CD4-positive, alpha-beta T cell treated with Interleukin-17A for 4 hours (primary cell): Measurements from ENCODE around the gene ISG15.
A peak's percentile ranks its signal among the peaks of the same experiment; 100 is the strongest.
"Not testable (repeated sequence)": the region's sequence is repeated elsewhere in the genome, so short reads cannot be mapped to it uniquely, and the experiment has no call there.

Experiments used
- DNase-seq: peaks from one replicate; pipeline ENCODE4 v3.0.0-alpha.2; 2020; ENCODE audit warnings: mixed read lengths

ISG15 gene

GRCh38 chr1:1046767-1047166 lies 33.5 kb downstream of the ISG15 start:
- no peak for DNase-seq

- DNase-seq = no peak
These were observed 34.1 kb downstream of the ISG15 start for GRCh38 chr1:1047407-1047806.

GRCh38 chr1:1047963-1048362 lies 34.7 kb downstream of the ISG15 start:
- DNase-seq = no peak

GRCh38 chr1:1048765-1049164 lies 35.5 kb downstream of the ISG15 start:
- DNase-seq = no peak

GRCh38 chr1:1049318-1050165 lies 36.2 kb downstream of the ISG15 start:
- DNase-seq = no peak

- no peak for DNase-seq
These were observed 37.3 kb downstream of the ISG15 start for GRCh38 chr1:1050577-1051052.

- no peak for DNase-seq
These were observed 38.0 kb downstream of the ISG15 start for GRCh38 chr1:1051127-1051810.

- DNase-seq = no peak
These were observed 38.9 kb downstream of the ISG15 start for GRCh38 chr1:1052003-1052840.

- DNase-seq = no peak
These were observed 39.7 kb downstream of the ISG15 start for GRCh38 chr1:1053022-1053421.

GRCh38 chr1:1053682-1054081 lies 40.4 kb downstream of the ISG15 start:
- no peak for DNase-seq

- DNase-seq = no peak
These were observed 40.9 kb downstream of the ISG15 start for GRCh38 chr1:1054099-1054700.

- DNase-seq = no peak
These were observed 41.7 kb downstream of the ISG15 start for GRCh38 chr1:1054971-1055370.

- no peak for DNase-seq
These were observed 42.8 kb downstream of the ISG15 start for GRCh38 chr1:1055841-1056736.

- DNase-seq = not testable (repeated sequence)
These were observed 44.4 kb downstream of the ISG15 start for GRCh38 chr1:1057769-1058087.

GRCh38 chr1:1058088-1058905 lies 45.0 kb downstream of the ISG15 start:
- DNase-seq = no peak

- peak; percentile 50 for DNase-seq
These were observed 45.7 kb downstream of the ISG15 start for GRCh38 chr1:1058921-1059493.

GRCh38 chr1:1059494-1060280 lies 46.4 kb downstream of the ISG15 start:
- peak; percentile 92 for DNase-seq

- DNase-seq = no peak
These were observed 47.1 kb downstream of the ISG15 start for GRCh38 chr1:1060281-1061000.
